ENCODE results near the gene SPRING1. TPM values are rescaled to one million over a fixed set of nuclear protein-coding genes. Genes with fewer than 3 reads are reported as not detected.
"Not testable (repeated sequence)": the region's sequence is repeated elsewhere in the genome, so short reads cannot be mapped to it uniquely, and the experiment has no call there.

SPRING1 gene
- total RNA-seq, 1 experiment from 2014 or later, result 87.4 TPM

- peaks cover 4% of the 10 kb centered on the region for H3K36me3 Mint-ChIP-seq (ENCODE audit: insufficient read depth, unreplicated experiment)
- CTCF ChIA-PET, result no interaction called here
- H3K4me3 Mint-ChIP-seq (ENCODE audit: low read depth, unreplicated experiment), result no peak overlapping the region
- H3K27me3 Mint-ChIP-seq (ENCODE audit: unreplicated experiment), result no peaks in the 10 kb centered on the region
- no peaks in the 10 kb centered on the region for H3K4me1 Mint-ChIP-seq (ENCODE audit: low read depth, unreplicated experiment)
- intact Hi-C loops (cut with micrococcal nuclease; ENCODE audit: unreplicated experiment), result no loop called here
- no peak overlapping the region for H3K27ac Mint-ChIP-seq (ENCODE audit: unreplicated experiment)
- no peak for TF ChIP-seq CTCF (IDR thresholded peaks at IDR 0.05; ENCODE audit: unreplicated experiment)
- no peak for DNase-seq
- no TSS peak for BruUV-seq (replicated peaks)
- no peaks in the 10 kb centered on the region for H3K9me3 Mint-ChIP-seq (ENCODE audit: low read depth, unreplicated experiment)
Observed at GRCh38 chr12:116749884-116750283, 12.0 kb upstream of the SPRING1 start.

GRCh38 chr12:116745554-116745953 is 7.7 kb upstream of the SPRING1 start:
- no peaks in the 10 kb centered on the region for H3K9me3 Mint-ChIP-seq (ENCODE audit: low read depth, unreplicated experiment)
- BruUV-seq (replicated peaks), result no TSS peak
- H3K4me1 Mint-ChIP-seq (ENCODE audit: low read depth, unreplicated experiment), result no peaks in the 10 kb centered on the region
- peaks cover 5% of the 10 kb centered on the region for H3K36me3 Mint-ChIP-seq (ENCODE audit: insufficient read depth, unreplicated experiment)
- CTCF ChIA-PET, result no interaction called here
- no peak for TF ChIP-seq CTCF (IDR thresholded peaks at IDR 0.05; ENCODE audit: unreplicated experiment)
- intact Hi-C loops (cut with micrococcal nuclease; ENCODE audit: unreplicated experiment), result no loop called here
- H3K27ac Mint-ChIP-seq (ENCODE audit: unreplicated experiment), result no peak overlapping the region
- no peaks in the 10 kb centered on the region for H3K27me3 Mint-ChIP-seq (ENCODE audit: unreplicated experiment)
- no peak overlapping the region for H3K4me3 Mint-ChIP-seq (ENCODE audit: low read depth, unreplicated experiment)
- DNase-seq, result no peak

- H3K9me3 Mint-ChIP-seq (ENCODE audit: low read depth, unreplicated experiment), result no peaks in the 10 kb centered on the region
- CTCF ChIA-PET, result interaction anchor here (0.7 kb wide), 1 partner anchor 195 kb away, joined by 4 read pairs; no protein-coding TSS in a partner anchor
- no peaks in the 10 kb centered on the region for H3K27me3 Mint-ChIP-seq (ENCODE audit: unreplicated experiment)
- DNase-seq, result no peak
- H3K27ac Mint-ChIP-seq (ENCODE audit: unreplicated experiment), result no peak overlapping the region
- no peaks in the 10 kb centered on the region for H3K4me1 Mint-ChIP-seq (ENCODE audit: low read depth, unreplicated experiment)
- no peak overlapping the region for H3K4me3 Mint-ChIP-seq (ENCODE audit: low read depth, unreplicated experiment)
- no TSS peak for BruUV-seq (replicated peaks)
- peaks cover 5% of the 10 kb centered on the region for H3K36me3 Mint-ChIP-seq (ENCODE audit: insufficient read depth, unreplicated experiment)
- intact Hi-C loops (cut with micrococcal nuclease; ENCODE audit: unreplicated experiment), result no loop called here
- no peak for TF ChIP-seq CTCF (IDR thresholded peaks at IDR 0.05; ENCODE audit: unreplicated experiment)
Observed at GRCh38 chr12:116744766-116745165, 6.9 kb upstream of the SPRING1 start.

GRCh38 chr12:116742787-116743186 is 4.9 kb upstream of the SPRING1 start:
- DNase-seq; H3K27ac Mint-ChIP-seq (ENCODE audit: unreplicated experiment); H3K4me3 Mint-ChIP-seq (ENCODE audit: low read depth, unreplicated experiment); H3K9me3 Mint-ChIP-seq (ENCODE audit: low read depth, unreplicated experiment); intact Hi-C loops (cut with micrococcal nuclease; ENCODE audit: unreplicated experiment); BruUV-seq (replicated peaks); H3K27me3 Mint-ChIP-seq (ENCODE audit: unreplicated experiment): not testable (repeated sequence)
- CTCF ChIA-PET, result interaction anchor here (0.6 kb wide), 1 partner anchor 176 kb away, joined by 3 read pairs; no protein-coding TSS in a partner anchor
- Mint-ChIP-seq H3K4me1 (ENCODE audit: low read depth, unreplicated experiment) (peaks cover 13% of the 10 kb centered on the region), H3K36me3 (ENCODE audit: insufficient read depth, unreplicated experiment) (peaks cover 16% of the 10 kb centered on the region)

GRCh38 chr12:116739381-116739887 is 1.6 kb upstream of the SPRING1 start:
- no TSS peak for BruUV-seq (replicated peaks)
- Mint-ChIP-seq H3K36me3 (ENCODE audit: insufficient read depth, unreplicated experiment) (peaks cover 44% of the 10 kb centered on the region), H3K27ac (ENCODE audit: unreplicated experiment) (no peak overlapping the region), H3K4me3 (ENCODE audit: low read depth, unreplicated experiment) (no peak overlapping the region), H3K27me3 (ENCODE audit: unreplicated experiment) (no peaks in the 10 kb centered on the region), H3K4me1 (ENCODE audit: low read depth, unreplicated experiment) (peaks cover 23% of the 10 kb centered on the region), H3K9me3 (ENCODE audit: low read depth, unreplicated experiment) (no peaks in the 10 kb centered on the region)
- intact Hi-C loops (cut with micrococcal nuclease; ENCODE audit: unreplicated experiment), result loop anchor here (5.0 to 10.0 kb wide), 3 partner anchors 78 to 215 kb away; partner anchors contain the start of gene HRK
- TF ChIP-seq CTCF (IDR thresholded peaks at IDR 0.05; ENCODE audit: unreplicated experiment), result no peak
- no peak for DNase-seq
- CTCF ChIA-PET, result no interaction called here

Data from Calu3 (cell line).